ENCODE results near the gene PWP1. TPM values are rescaled to one million over a fixed set of nuclear protein-coding genes. Genes with fewer than 3 reads are reported as not detected.

PWP1 gene
- total RNA-seq, 1 donor from 2014 or later: 37.9 TPM

- Mint-ChIP-seq H3K9me3 (no peaks in the 10 kb centered on the region), H3K27me3 (ENCODE audit: low read depth) (no peaks in the 10 kb centered on the region), H3K36me3 (ENCODE audit: low read depth) (peaks cover 28% of the 10 kb centered on the region), H3K27ac (ENCODE audit: unreplicated experiment) (no peak overlapping the region), H3K4me3 (no peak overlapping the region), H3K4me1 (no peaks in the 10 kb centered on the region)
- no peak for DNase-seq (ENCODE audit: low read depth, low spot score)
- no peak for TF ChIP-seq CTCF (conservative IDR thresholded peaks at IDR 0.05)
Observed at GRCh38 chr12:107736914-107737313, 51.3 kb downstream of the PWP1 start.

- no peaks in the 10 kb centered on the region for H3K4me1 Mint-ChIP-seq
- H3K36me3 Mint-ChIP-seq (ENCODE audit: low read depth): peaks cover 9% of the 10 kb centered on the region
- no peaks in the 10 kb centered on the region for H3K27me3 Mint-ChIP-seq (ENCODE audit: low read depth)
- TF ChIP-seq CTCF (conservative IDR thresholded peaks at IDR 0.05): no peak
- H3K27ac Mint-ChIP-seq (ENCODE audit: unreplicated experiment): no peak overlapping the region
- no peak for DNase-seq (ENCODE audit: low read depth, low spot score)
- no peaks in the 10 kb centered on the region for H3K9me3 Mint-ChIP-seq
- no peak overlapping the region for H3K4me3 Mint-ChIP-seq
Observed at GRCh38 chr12:107748472-107748871, 62.9 kb downstream of the PWP1 start.

GRCh38 chr12:107749083-107749482 lies 63.5 kb downstream of the PWP1 start:
- no peak for DNase-seq (ENCODE audit: low read depth, low spot score)
- no peak overlapping the region for H3K27ac Mint-ChIP-seq (ENCODE audit: unreplicated experiment)
- H3K36me3 Mint-ChIP-seq (ENCODE audit: low read depth): peaks cover 8% of the 10 kb centered on the region
- H3K4me1 Mint-ChIP-seq: no peaks in the 10 kb centered on the region
- no peaks in the 10 kb centered on the region for H3K27me3 Mint-ChIP-seq (ENCODE audit: low read depth)
- H3K9me3 Mint-ChIP-seq: no peaks in the 10 kb centered on the region
- no peak overlapping the region for H3K4me3 Mint-ChIP-seq
- TF ChIP-seq CTCF (conservative IDR thresholded peaks at IDR 0.05): no peak

- peaks cover 2% of the 10 kb centered on the region for H3K36me3 Mint-ChIP-seq (ENCODE audit: low read depth)
- TF ChIP-seq CTCF (conservative IDR thresholded peaks at IDR 0.05): no peak
- no peaks in the 10 kb centered on the region for H3K9me3 Mint-ChIP-seq
- DNase-seq (ENCODE audit: low read depth, low spot score): no peak
- H3K27me3 Mint-ChIP-seq (ENCODE audit: low read depth): peaks cover 20% of the 10 kb centered on the region
- peak overlapping the region; percentile 90 for H3K4me3 Mint-ChIP-seq
- no peak overlapping the region for H3K27ac Mint-ChIP-seq (ENCODE audit: unreplicated experiment)
- H3K4me1 Mint-ChIP-seq: peaks cover 28% of the 10 kb centered on the region
Observed at GRCh38 chr12:107759410-107759809, 73.8 kb downstream of the PWP1 start.

- H3K36me3 Mint-ChIP-seq (ENCODE audit: low read depth): peaks cover 2% of the 10 kb centered on the region
- H3K4me1 Mint-ChIP-seq: peaks cover 28% of the 10 kb centered on the region
- H3K4me3 Mint-ChIP-seq: peak overlapping the region; percentile 90
- peak; percentile 16 for DNase-seq (ENCODE audit: low read depth, low spot score)
- H3K27me3 Mint-ChIP-seq (ENCODE audit: low read depth): peaks cover 24% of the 10 kb centered on the region
- no peak for TF ChIP-seq CTCF (conservative IDR thresholded peaks at IDR 0.05)
- peak overlapping the region; percentile 80 for H3K27ac Mint-ChIP-seq (ENCODE audit: unreplicated experiment)
- H3K9me3 Mint-ChIP-seq: no peaks in the 10 kb centered on the region
Observed at GRCh38 chr12:107760207-107760808, 74.7 kb downstream of the PWP1 start.

Measured in neural crest cell (in vitro differentiated cells).